Skin epidermis (tissue), 12 donors: ENCODE data around the gene SLC27A5.
"Not testable (repeated sequence)": the region's sequence is repeated elsewhere in the genome, so short reads cannot be mapped to it uniquely, and the experiment has no call there.

Source experiments
- H3K27ac ChIP-seq, 21 experiments: fragments of 200-600 bp; sonication (generic) in 11 of 21; one replicate each; pipeline ENCODE4 v1.5.0; 2020; ENCODE audit warnings: mild to moderate bottlenecking in 3 of 21, inconsistent platforms in 2 of 21, moderate library complexity in 2 of 21
- H3K4me3 ChIP-seq, 7 experiments: fragments of 200-600 bp; sonication (generic) in 2 of 7; one replicate each; pipeline ENCODE4 v1.5.0; 2020; ENCODE audit warnings: inconsistent platforms in 2 of 7, mild to moderate bottlenecking in 2 of 7, moderate library complexity in 1 of 7

SLC27A5 gene

DNA sequence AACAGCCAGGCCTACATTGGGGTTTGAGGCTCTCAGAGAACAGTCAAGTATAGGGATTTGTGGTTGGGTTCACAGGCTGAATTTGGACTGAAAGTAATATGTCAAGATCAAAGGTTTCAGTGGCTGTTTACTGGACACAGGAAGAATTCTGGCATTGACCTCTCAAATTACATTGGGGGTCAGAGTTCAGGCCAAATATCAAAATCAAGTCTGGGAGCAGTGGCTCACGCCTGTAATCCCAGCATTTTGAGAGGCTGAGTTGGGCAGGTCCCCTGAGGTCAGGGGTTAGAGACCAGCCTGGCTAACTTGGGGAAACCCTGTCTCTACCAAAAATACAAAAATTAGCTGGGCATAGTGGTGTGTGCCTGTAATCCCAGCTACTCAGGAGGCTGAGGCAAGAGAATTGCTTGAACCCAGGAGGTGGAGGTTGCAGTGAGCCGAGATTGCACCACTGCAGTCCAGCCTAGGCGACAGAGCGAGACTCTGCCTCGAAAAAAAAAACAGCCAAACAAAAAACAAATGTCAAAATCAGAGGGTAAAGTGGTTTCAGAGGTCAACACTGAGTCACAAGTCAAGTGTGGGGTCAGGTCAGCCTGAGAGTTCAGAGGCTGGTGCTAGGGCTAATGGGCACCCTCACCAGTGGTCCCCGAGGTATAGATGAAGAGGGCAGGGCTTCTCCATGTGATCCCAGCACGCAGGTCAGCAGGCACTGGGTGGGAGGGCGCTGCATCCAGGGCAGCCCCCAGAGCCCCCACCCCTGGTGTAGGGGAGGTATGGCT, 1.5 kb downstream of the SLC27A5 start:
- H3K4me3 ChIP-seq: no peak overlapping the region
- no peak overlapping the region for H3K27ac ChIP-seq

DNA sequence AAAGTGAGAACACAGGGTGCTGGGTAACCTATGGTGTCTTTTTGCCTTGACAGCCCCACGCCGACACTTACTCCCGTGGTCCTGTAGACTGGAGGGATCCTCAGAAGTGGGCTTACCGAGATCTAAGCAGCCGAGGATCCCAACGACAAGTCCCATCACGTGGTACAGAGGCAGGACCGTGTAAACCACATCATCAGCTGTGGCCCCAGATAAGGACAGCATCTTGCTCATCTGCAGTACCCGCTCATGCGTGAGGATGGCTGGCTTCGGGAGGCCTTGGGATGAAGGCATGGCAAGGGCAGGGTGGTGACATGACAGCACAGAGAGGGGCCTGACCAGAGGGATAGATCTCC, 2.1 kb downstream of the SLC27A5 start:
- Histone ChIP-seq H3K27ac (no peak overlapping the region), H3K4me3 (no peak overlapping the region)

DNA sequence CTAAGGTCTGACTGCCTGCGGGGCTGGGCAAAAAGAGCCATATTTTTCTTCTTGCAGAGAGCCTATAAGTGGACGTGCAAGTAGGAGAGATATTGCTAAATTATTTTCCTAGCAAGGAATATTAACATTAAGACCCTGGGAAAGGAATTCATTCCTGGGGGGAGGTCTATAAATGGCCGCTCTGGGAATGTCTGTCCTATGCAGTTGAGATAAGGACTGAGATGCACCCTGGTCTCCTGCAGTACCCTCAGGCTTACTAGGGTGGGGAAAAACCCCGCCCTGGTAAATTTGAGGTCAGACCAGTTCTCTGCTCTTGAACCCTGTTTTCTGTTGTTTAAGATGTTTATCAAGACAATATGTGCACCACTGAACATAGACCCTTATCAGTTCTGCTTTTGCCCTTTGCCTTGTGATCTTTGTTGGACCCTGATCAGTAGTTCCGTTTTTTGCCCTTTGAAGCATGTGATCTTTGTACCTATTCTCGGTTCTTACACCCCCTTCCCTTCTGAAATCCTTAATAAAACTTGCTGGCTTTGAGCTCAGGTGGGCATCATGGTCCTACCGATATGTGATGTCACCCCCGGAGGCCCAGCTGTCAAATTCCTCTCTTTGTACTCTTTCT, 4.1 kb downstream of the SLC27A5 start:
- not testable (repeated sequence) for H3K27ac ChIP-seq, H3K4me3 ChIP-seq

- peak overlapping the region in 2 of 7 experiments; percentile 35 to 57 for H3K4me3 ChIP-seq
- peak overlapping the region in 1 of 21 experiments; percentile 86 for H3K27ac ChIP-seq
Measured at GRCh38 chr19:58500242-58500641, 11.6 kb downstream of the SLC27A5 start.

DNA sequence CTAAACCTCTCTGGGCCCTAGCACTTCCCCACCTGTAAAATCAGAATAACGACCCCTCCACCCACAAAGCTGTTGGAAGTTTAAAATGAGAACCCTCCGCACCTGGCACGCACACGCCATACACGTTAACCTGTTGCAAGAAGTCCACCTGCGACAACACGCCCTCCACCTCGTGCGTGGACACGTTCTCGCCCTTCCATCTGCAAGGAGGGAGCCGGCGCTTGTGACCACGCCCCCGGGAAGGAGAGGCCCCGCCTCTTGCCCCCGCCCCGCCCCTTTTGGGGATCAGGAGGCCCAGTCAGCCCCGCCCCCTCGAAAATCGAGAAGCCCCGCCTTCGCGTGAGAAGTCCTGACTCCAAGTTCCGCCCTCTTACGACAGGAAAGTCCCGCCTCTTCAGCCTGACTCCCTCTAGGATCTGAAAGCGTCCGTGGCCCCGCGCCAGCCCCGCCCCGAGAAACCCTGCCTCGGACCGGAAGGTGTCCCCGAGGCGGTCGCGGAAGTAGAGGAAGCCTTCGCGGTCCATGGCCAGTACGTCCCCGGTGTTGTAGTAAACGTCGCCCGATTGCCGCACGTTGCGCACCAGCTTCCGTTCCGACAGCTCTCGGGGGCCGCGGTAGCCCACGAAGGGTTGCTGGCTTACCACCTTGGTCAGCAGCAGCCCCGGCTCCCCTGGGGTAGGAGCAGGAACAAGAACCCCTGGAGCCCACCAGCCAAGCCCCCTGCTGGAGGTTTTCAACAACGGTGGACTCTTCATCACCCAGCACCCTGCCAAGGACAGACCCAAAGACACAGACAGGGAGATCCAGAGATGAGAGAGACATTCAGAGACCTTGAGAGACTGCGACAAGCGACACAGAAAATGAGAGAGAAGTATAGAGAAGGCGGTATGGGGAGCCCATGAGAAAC, 12.5 kb downstream of the SLC27A5 start:
- peak overlapping the region in 20 of 21 experiments; percentile 16 to 88 (median 76) for H3K27ac ChIP-seq
- peak overlapping the region; percentile 27 to 57 (median 35) for H3K4me3 ChIP-seq

DNA sequence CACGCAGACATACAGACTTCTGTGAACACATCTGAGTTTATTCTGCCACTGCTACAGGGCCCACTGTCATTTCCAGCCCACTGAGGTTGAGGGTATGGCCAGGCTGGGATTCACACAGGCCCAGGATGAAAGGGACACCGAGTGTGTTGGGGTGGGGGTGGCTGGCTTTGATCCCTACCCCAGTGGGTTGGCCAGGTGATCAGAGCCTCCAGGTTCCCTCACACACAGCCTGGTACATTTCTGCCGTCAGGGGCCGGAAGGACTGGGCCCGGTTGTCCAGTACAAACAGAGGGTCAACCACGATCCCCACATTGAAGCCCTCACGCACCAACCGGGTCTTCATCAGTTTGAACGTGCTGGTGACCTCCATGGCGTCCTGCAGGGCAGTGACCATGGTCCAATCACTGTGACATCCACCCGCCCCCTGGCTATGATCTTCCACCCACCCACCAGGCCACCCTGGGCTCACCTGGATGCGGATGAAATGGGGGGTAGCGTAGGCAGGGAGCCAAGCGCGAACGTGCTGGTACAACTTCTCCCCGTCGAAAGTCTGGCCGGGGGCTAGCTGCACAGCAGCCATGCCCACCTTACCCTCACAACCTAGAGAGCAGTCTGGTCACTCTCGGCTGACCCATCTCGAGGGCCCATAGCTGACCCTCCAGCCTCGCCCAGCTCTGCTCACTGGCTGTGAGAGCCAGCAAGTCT, 13.3 kb downstream of the SLC27A5 start:
- H3K4me3 ChIP-seq: peak overlapping the region; percentile 27 to 57 (median 35)
- peak overlapping the region in 11 of 21 experiments; percentile 1 to 86 (median 69) for H3K27ac ChIP-seq

GRCh38 chr19:58497634-58498170, 14.1 kb downstream of the SLC27A5 start:
- no peak overlapping the region for H3K4me3 ChIP-seq
- peak overlapping the region in 2 of 21 experiments; percentile 17 to 86 for H3K27ac ChIP-seq

DNA sequence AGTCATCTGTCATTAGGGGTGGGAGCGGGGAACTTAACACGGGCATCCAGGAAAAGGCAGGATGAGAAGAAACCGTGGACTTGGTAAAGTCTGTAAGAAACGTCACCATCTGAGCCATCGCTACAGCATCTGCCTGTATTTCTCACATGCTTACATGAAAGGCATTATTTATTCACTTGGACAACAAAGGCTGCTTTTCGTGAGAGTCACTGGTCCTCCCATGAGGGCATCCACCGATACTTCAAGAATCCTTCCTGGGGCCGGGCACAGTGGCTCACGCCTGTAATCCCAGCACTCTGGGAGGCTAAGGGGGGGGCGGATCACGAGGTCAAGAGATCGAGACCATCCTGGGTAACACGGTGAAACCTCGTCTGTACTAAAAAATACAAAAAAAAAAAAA, 19.5 kb downstream of the SLC27A5 start:
- no peak overlapping the region for H3K4me3 ChIP-seq

GRCh38 chr19:58491393-58491792, 20.4 kb downstream of the SLC27A5 start:
- Histone ChIP-seq H3K27ac (no peak overlapping the region), H3K4me3 (no peak overlapping the region)

More for the DNA sequence above, 19.5 kb downstream of the SLC27A5 start:
- no peak overlapping the region for H3K27ac ChIP-seq

DNA sequence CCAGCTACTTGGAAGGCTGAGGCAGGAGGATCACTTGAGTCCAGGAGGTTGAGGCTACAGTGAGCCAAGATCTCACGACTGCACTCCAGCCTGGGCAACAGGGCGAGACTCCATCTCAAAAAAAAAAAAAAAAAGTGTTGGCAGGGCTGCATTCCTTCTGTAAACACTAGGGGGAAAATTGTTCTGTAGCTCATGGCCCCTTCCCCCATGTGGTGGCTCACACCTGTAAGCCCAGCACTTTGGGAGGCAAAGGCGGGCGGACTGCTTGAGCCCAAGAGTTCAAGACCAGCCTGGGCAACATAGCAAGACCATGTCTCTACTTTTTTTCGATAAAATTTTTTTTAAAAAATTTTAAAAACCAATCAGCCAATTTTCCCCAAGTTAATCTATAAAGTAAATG, 27.4 kb downstream of the SLC27A5 start:
- not testable (repeated sequence) for H3K4me3 ChIP-seq, H3K27ac ChIP-seq

GRCh38 chr19:58483776-58484175, 28.0 kb downstream of the SLC27A5 start:
- Histone ChIP-seq H3K4me3 (no peak overlapping the region), H3K27ac (no peak overlapping the region)

- no peak overlapping the region for H3K4me3 ChIP-seq
- no peak overlapping the region for H3K27ac ChIP-seq
Measured at GRCh38 chr19:58482372-58482771, 29.4 kb downstream of the SLC27A5 start.

DNA sequence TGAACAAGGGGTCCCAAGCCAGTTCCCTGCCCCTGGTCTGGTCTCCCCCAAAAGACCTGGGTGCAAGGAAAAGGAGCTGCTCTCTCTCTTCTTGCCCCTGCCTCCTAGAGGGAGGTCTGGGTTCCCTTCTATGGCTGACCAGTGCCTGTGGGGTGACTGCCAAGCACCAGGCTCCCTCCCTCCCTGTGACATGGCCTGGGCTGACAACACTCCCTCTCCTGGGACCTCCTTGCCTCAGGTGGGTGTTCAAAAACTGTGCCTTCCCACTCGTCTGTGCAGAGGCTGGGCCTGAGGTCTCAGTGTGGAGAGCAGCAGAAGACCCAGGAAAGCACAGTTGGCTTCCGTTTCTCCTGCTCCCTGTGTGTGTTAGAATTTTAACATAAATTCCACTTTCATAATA, 31.0 kb downstream of the SLC27A5 start:
- H3K27ac ChIP-seq: no peak overlapping the region
- H3K4me3 ChIP-seq: no peak overlapping the region

DNA sequence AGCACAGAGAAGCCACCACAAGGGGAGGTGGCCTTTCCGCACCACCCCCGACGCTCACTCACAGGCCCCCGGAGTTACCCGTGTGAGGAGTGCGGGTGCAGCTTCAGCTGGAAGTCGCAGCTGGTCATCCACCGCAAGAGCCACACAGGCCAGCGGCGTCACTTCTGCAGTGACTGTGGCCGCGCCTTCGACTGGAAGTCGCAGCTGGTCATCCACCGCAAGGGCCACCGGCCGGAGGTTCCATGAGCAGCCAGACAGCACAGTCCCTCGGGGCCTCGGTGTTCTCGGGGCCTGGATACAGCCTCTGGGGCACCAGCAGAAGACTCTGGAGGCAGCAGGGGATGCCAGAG, 31.3 kb downstream of the SLC27A5 start:
- H3K27ac ChIP-seq: no peak overlapping the region

GRCh38 chr19:58479736-58480480, 31.9 kb downstream of the SLC27A5 start:
- Histone ChIP-seq H3K27ac (no peak overlapping the region), H3K4me3 (no peak overlapping the region)

More for the DNA sequence above, 31.3 kb downstream of the SLC27A5 start:
- H3K4me3 ChIP-seq: no peak overlapping the region

DNA sequence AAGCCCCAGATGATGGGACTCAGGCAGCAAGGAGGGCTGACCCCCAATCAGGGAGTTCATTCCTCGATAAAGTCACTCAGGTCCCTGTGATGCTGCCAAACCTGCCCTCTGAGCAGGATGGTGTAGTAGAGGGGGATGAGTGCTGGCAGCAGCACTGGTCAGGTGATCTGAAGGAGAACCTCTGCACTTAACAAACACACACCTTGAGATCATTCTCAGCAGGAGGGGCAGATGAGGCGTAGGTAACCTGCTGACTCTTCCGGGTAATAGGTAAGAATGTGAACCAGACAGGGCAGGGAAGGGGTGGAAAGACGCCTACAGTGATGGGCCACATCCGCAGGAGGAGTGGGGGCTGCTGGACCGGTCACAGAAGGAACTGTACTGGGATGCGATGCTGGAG, 32.5 kb downstream of the SLC27A5 start:
- no peak overlapping the region for H3K27ac ChIP-seq
- H3K4me3 ChIP-seq: no peak overlapping the region

- Histone ChIP-seq H3K27ac (peak overlapping the region in 5 of 21 experiments; percentile 86 to 92 (median 88)), H3K4me3 (no peak overlapping the region)
Measured at GRCh38 chr19:58477871-58478270, 33.9 kb downstream of the SLC27A5 start.

DNA sequence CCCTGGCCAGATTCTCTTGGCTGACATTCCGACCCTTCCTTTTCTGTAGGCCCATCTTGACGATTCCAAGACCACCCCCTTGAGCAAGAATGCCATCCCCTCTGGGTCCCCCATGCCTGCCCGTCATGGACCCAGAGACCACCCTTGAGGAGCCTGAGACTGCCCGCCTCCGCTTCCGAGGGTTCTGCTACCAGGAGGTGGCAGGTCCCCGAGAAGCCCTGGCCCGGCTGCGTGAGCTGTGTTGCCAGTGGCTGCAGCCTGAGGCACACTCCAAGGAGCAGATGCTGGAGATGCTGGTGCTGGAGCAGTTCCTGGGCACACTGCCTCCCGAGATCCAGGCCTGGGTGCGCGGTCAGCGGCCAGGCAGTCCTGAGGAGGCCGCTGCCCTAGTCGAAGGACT, 34.7 kb downstream of the SLC27A5 start:
- H3K27ac ChIP-seq: peak overlapping the region in 12 of 21 experiments; percentile 68 to 97 (median 87)
- H3K4me3 ChIP-seq: no peak overlapping the region
